Nucleus accumbens (tissue), 56 donors: ENCODE measurements around the gene MYLK4.

Experiments
- DNase-seq, 56 donors: peaks; one replicate each; lab custom pipeline; 2025; lab: John Stamatoyannopoulos, UW

MYLK4 gene

GRCh38 chr6:2713473-2714110 lies 37.1 kb downstream of the MYLK4 start:
- no peak for DNase-seq

GRCh38 chr6:2712102-2712501 lies 38.6 kb downstream of the MYLK4 start:
- DNase-seq, result no peak

GRCh38 chr6:2710412-2710811 lies 40.3 kb downstream of the MYLK4 start:
- DNase-seq, result no peak

GRCh38 chr6:2708456-2708855 lies 42.3 kb downstream of the MYLK4 start:
- DNase-seq, result no peak

- DNase-seq, result no peak
These were observed 44.2 kb downstream of the MYLK4 start for GRCh38 chr6:2706558-2706957.

GRCh38 chr6:2705256-2705655 lies 45.5 kb downstream of the MYLK4 start:
- DNase-seq, result no peak

- DNase-seq, result no peak
These were observed 53.4 kb downstream of the MYLK4 start for GRCh38 chr6:2697291-2697690.

GRCh38 chr6:2695454-2696095 lies 55.1 kb downstream of the MYLK4 start:
- no peak for DNase-seq

GRCh38 chr6:2693231-2693630 lies 57.5 kb downstream of the MYLK4 start:
- no peak for DNase-seq

GRCh38 chr6:2688401-2689064 lies 62.2 kb downstream of the MYLK4 start:
- no peak for DNase-seq

GRCh38 chr6:2687456-2687855 lies 63.3 kb downstream of the MYLK4 start:
- no peak for DNase-seq

- peak in 1 of 56 donors; percentile 3 for DNase-seq
These were observed 64.2 kb downstream of the MYLK4 start for GRCh38 chr6:2686515-2686914.

- no peak for DNase-seq
These were observed 65.7 kb downstream of the MYLK4 start for GRCh38 chr6:2684766-2685754.

GRCh38 chr6:2684103-2684749 lies 66.5 kb downstream of the MYLK4 start:
- DNase-seq, result no peak

GRCh38 chr6:2680264-2680922 lies 70.3 kb downstream of the MYLK4 start:
- no peak for DNase-seq

- no peak for DNase-seq
These were observed 73.6 kb downstream of the MYLK4 start for GRCh38 chr6:2677080-2677593.

- no peak for DNase-seq
These were observed 74.7 kb downstream of the MYLK4 start for GRCh38 chr6:2676048-2676447.

GRCh38 chr6:2674857-2675256 lies 75.9 kb downstream of the MYLK4 start:
- no peak for DNase-seq

GRCh38 chr6:2669067-2669700 lies 81.5 kb downstream of the MYLK4 start:
- no peak for DNase-seq
